Kidney (tissue), 14 donors: ENCODE measurements around the gene CCDC137. TPM values are rescaled to one million over a fixed set of nuclear protein-coding genes. Genes with fewer than 3 reads are reported as not detected.
A peak's percentile ranks its signal among the peaks of the same experiment; 100 is the strongest.

Source experiments
- DNase-seq, 5 donors: peaks; one replicate each; pipeline ENCODE4 v3.0.0-alpha.2; 2013 to 2020
- FAIRE-seq: peaks from 2 replicates; lab custom pipeline; 2012; peaks lifted over from hg19 to GRCh38; lab: Jason Lieb, UNC
- H3K27ac ChIP-seq, 2 donors: one replicate each; pipeline ENCODE4 v1.7.0; 2013; ENCODE audit warnings: low read depth in 2 of 2, low read length in 2 of 2, inconsistent platforms in 1 of 2
- H3K27me3 ChIP-seq: one replicate; pipeline ENCODE4 v1.7.1; 2013; ENCODE audit warnings: low read length, inconsistent platforms; ENCODE audit not compliant: control insufficient read depth, insufficient read depth
- H3K36me3 ChIP-seq, 3 donors: one replicate each; pipeline versions ENCODE4 v1.7.0 to v1.7.1; 2013; ENCODE audit warnings: low read length in 3 of 3, control low read depth in 1 of 3, inconsistent platforms in 1 of 3; ENCODE audit not compliant: insufficient read depth in 3 of 3, control insufficient read depth in 2 of 3
- H3K4me1 ChIP-seq, 3 donors: one replicate each; pipeline versions ENCODE4 v1.7.0 to v1.7.1; 2013; ENCODE audit warnings: low read length in 3 of 3, inconsistent platforms in 1 of 3, low read depth in 1 of 3; ENCODE audit not compliant: control insufficient read depth in 2 of 3, insufficient read depth in 2 of 3
- H3K4me3 ChIP-seq, 3 donors: one replicate each; pipeline versions ENCODE4 v1.7.0 to v1.8.1; 2013; ENCODE audit warnings: low read length in 3 of 3, control low read depth in 1 of 3, inconsistent platforms in 1 of 3
- H3K9ac ChIP-seq, 3 donors: one replicate each; pipeline versions ENCODE4 v1.7.0 to v1.7.1; 2013; ENCODE audit warnings: low read length in 3 of 3, control low read depth in 1 of 3, inconsistent platforms in 1 of 3
- H3K9me3 ChIP-seq, 3 donors: one replicate each; pipeline versions ENCODE4 v1.7.0 to v1.7.1; 2013; ENCODE audit warnings: low read length in 3 of 3, control low read depth in 1 of 3, inconsistent platforms in 1 of 3; ENCODE audit not compliant: control insufficient read depth in 2 of 3, insufficient read depth in 1 of 3
- intact Hi-C: fragments of 100-400 bp; cut with DNase I; formaldehyde crosslinking; loops from one replicate; pipeline ENCODE4 v1.11.1; 2022
- polyA plus RNA-seq: library from polyadenylated mRNA; stranded (reverse); fragments of 350-450 nt; fragmentation: Illumina TruSeq; extraction: RNeasy Lipid Tissue Mini Kit (QIAGEN cat#74804); gene quantifications from one replicate; pipeline ENCODE4 v1.2.3, GENCODE V29; 2014; ENCODE audit warnings: low read depth, low replicate concordance; ENCODE audit not compliant: insufficient read depth
- total RNA-seq: library from RNA; stranded (reverse); fragmentation: NEBNext Ultra II Directional; extraction: Animal tissue kit (Norgen Biotek cat#: 25700); gene quantifications from one replicate; pipeline ENCODE4 v1.2.1, GENCODE V29; 2021
- TF ChIP-seq, protein P1 (sequence below): IDR thresholded peaks from 3 replicates; pipeline ENCODE4 v1.5.1; 2012; ENCODE audit warnings: mild to moderate bottlenecking, moderate library complexity, borderline replicate concordance; ENCODE audit not compliant: insufficient read depth; ENCODE audit errors: extremely low read depth
- donor health status: control.
- donor health status: control.
- donor health status: control.
- donor health status: control.
- donor health status: control.
- donor health status: DM: yes; HTN: yes; CAD: no.
- donor health status: Normal renal cell carcinoma (clear cell type).

CCDC137 gene
- total and polyA plus RNA-seq, 2 donors from 2014 or later: 14.7 to 18.8 TPM

GRCh38 chr17:81655378-81656117, 11.0 kb upstream of the CCDC137 start:
- Histone ChIP-seq H3K9me3 (no peaks in the 10 kb centered on the region), H3K4me3 (no peak overlapping the region), H3K36me3 (no peaks in the 10 kb centered on the region), H3K27me3 (no peaks in the 10 kb centered on the region), H3K9ac (no peak overlapping the region), H3K4me1 (peaks cover 0 to 2% (median 0%) of the 10 kb centered on the region in 3 donors), H3K27ac (no peak overlapping the region)
- TF ChIP-seq, protein P1, sequence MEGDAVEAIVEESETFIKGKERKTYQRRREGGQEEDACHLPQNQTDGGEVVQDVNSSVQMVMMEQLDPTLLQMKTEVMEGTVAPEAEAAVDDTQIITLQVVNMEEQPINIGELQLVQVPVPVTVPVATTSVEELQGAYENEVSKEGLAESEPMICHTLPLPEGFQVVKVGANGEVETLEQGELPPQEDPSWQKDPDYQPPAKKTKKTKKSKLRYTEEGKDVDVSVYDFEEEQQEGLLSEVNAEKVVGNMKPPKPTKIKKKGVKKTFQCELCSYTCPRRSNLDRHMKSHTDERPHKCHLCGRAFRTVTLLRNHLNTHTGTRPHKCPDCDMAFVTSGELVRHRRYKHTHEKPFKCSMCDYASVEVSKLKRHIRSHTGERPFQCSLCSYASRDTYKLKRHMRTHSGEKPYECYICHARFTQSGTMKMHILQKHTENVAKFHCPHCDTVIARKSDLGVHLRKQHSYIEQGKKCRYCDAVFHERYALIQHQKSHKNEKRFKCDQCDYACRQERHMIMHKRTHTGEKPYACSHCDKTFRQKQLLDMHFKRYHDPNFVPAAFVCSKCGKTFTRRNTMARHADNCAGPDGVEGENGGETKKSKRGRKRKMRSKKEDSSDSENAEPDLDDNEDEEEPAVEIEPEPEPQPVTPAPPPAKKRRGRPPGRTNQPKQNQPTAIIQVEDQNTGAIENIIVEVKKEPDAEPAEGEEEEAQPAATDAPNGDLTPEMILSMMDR: no peak
- intact Hi-C loops: no loop called here
- FAIRE-seq: no peak
- no peak for DNase-seq

DNA sequence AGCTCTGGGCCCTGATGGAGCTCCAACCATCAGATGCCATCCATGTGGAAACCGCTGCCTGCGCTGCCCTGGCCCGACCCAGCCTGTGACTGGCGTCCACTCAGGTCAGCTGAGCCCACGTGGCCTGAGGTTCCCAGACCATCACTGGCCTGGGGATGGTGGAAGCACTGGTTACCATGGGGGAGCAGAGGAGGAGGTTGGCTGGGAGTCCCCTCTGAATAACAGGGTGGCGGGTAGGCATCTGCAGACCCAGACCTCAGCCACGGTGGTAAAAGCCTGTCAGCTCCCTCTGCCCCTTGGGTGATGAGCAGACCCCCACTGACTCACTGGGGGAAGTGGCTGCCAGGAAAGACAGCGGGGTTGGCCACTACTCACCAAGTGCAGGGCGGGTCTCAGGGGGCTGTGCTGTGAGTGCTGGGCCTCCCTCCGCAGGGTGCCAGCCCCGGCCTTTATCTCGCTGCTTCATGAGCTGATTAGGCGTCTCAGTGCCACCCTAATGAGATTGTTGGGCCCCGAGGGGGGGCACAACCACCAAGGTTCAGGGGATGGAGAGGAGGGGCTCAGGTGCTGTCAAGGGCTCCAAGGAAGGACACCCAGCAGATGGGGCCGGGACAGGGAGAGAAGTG, 10.3 kb upstream of the CCDC137 start, which contains the start of gene PDE6G:
Gene PDE6G (minus strand): TSS at position 425 of the 626 bp plus-strand sequence. CDS start 3,237 bp downstream, outside the sequence.
- H3K4me1 ChIP-seq: peaks cover 0 to 2% (median 0%) of the 10 kb centered on the region in 3 donors
- FAIRE-seq: no peak
- intact Hi-C loops: no loop called here
- TF ChIP-seq, protein P1: no peak
- H3K9ac ChIP-seq: no peak within 1 kb of the TSS
- no peak within 1 kb of the TSS for H3K27ac ChIP-seq
- no peaks in the 10 kb centered on the region for H3K9me3 ChIP-seq
- DNase-seq: peak in 1 of 5 donors; percentile 72
- no peaks in the 10 kb centered on the region for H3K27me3 ChIP-seq
- no peaks in the 10 kb centered on the region for H3K36me3 ChIP-seq
- H3K4me3 ChIP-seq: no peak within 1 kb of the TSS

GRCh38 chr17:81656835-81657234, 9.7 kb upstream of the CCDC137 start:
- no peak overlapping the region for H3K4me3 ChIP-seq

More at GRCh38 chr17:81656835-81657234, 9.7 kb upstream of the CCDC137 start:
- no peaks in the 10 kb centered on the region for H3K9me3 ChIP-seq
- H3K4me1 ChIP-seq: peaks cover 0 to 2% (median 0%) of the 10 kb centered on the region in 3 donors
- no peak overlapping the region for H3K27ac ChIP-seq
- H3K9ac ChIP-seq: no peak overlapping the region
- TF ChIP-seq, protein P1: no peak
- no peaks in the 10 kb centered on the region for H3K36me3 ChIP-seq
- H3K27me3 ChIP-seq: no peaks in the 10 kb centered on the region
- no peak for FAIRE-seq
- DNase-seq: peak in 1 of 5 donors; percentile 9
- intact Hi-C loops: no loop called here
